ENCODE results near the gene INCENP. TPM values are rescaled to one million over a fixed set of nuclear protein-coding genes. Genes with fewer than 3 reads are reported as not detected.

The INCENP gene
- total and polyA plus RNA-seq, 2 of the 13 experiments (the other 11 are each of a cell fraction or from before 2014, with no cell fraction given) = 14.1 to 37.3 TPM

- TF ChIP-seq ZNF570 (CRISPR knock-in tag; IDR thresholded peaks at IDR 0.05; ENCODE audit: borderline replicate concordance) (no peak), ZNF773 (CRISPR knock-in tag; IDR thresholded peaks at IDR 0.05; ENCODE audit: borderline replicate concordance) (no peak), MBD4 (IDR thresholded peaks at IDR 0.05; ENCODE audit: borderline replicate concordance, low read length) (no peak), ZKSCAN8 (CRISPR knock-in tag; IDR thresholded peaks at IDR 0.05; ENCODE audit: borderline replicate concordance) (no peak), ZNF891 (CRISPR knock-in tag; IDR thresholded peaks at IDR 0.05) (peak; percentile 66), PCBP1 (IDR thresholded peaks at IDR 0.05; ENCODE audit: borderline replicate concordance, low read depth, low read length) (0 out of 2 replicates have a peak, but pooled peaks have one; percentile 34), PRDM15 (CRISPR knock-in tag; IDR thresholded peaks at IDR 0.05) (no peak), NFE2L2 (IDR thresholded peaks at IDR 0.05; ENCODE audit: low read length) (no peak), CENPT (CRISPR knock-in tag; IDR thresholded peaks at IDR 0.05; ENCODE audit: low read depth) (no peak; the same call in 1 of the 2 replicates), NPAS2 (CRISPR knock-in tag; IDR thresholded peaks at IDR 0.05; ENCODE audit: borderline replicate concordance) (no peak), TBL1XR1 (IDR thresholded peaks at IDR 0.05; ENCODE audit: borderline replicate concordance, low read length, partially characterized antibody) (no peak), ZNF687 (CRISPR knock-in tag; IDR thresholded peaks at IDR 0.05) (peak; percentile 64), ZBTB14 (CRISPR knock-in tag; IDR thresholded peaks at IDR 0.05) (no peak), ZNF343 (CRISPR knock-in tag; IDR thresholded peaks at IDR 0.05) (0 out of 2 replicates have a peak, but pooled peaks have one; percentile 36), KAT2B (IDR thresholded peaks at IDR 0.05; ENCODE audit: borderline replicate concordance, low read depth, low read length) (no peak), LCORL (IDR thresholded peaks at IDR 0.05) (no peak), LCORL (CRISPR knock-in tag; IDR thresholded peaks at IDR 0.05) (no peak), KDM5B (CRISPR knock-in tag; IDR thresholded peaks at IDR 0.05; ENCODE audit: borderline replicate concordance) (no peak), ZNF788 (CRISPR knock-in tag; IDR thresholded peaks at IDR 0.05; ENCODE audit: borderline replicate concordance) (no peak)
Measured at GRCh38 chr11:62124186-62125113, 639 bp downstream of the INCENP start (continued).

Data from HepG2 (cell line).